HepG2 (cell line): Measurements from ENCODE around the gene ABHD17B. TPM values are rescaled to one million over a fixed set of nuclear protein-coding genes. Genes with fewer than 3 reads are reported as not detected.

Experiments used
- ATAC-seq: fragments of 200-7000 bp; cut with Tn5 transposase; 3 replicates; pipeline ENCODE4 v1.9.1; 2020; ENCODE audit warnings: mild to moderate bottlenecking, moderate library complexity
- BruUV-seq: library from RNA; stranded (reverse); fragments of 400-500 nt; replicated peaks from 2 replicates; lab custom pipeline; 2021; lab: Mats Ljungman, UMichigan
- CTCF ChIA-PET: fragments of 300-600 bp; formaldehyde crosslinking; extraction: SDS; loops from one replicate; lab custom pipeline; 2021; ENCODE audit warnings: low total read pairs, inconsistent platforms, low intra/inter-chr PET ratio; lab: Yijun Ruan, JAX
- POLR2A ChIA-PET: fragments of 350-600 bp; sonication (Branson Sonifier 250); formaldehyde crosslinking; loops from one replicate; lab custom pipeline; 2020; ENCODE audit warnings: antibody characterized with exemption, inconsistent platforms; lab: Yijun Ruan, JAX
- DNase-seq: peaks from one replicate; pipeline ENCODE4 v3.0.0-alpha.2; 2015; ENCODE audit warnings: low spot score
- FAIRE-seq: peaks from 3 replicates; lab custom pipeline; 2011; peaks lifted over from hg19 to GRCh38; lab: Jason Lieb, UNC
- H2AFZ ChIP-seq: one replicate; pipeline ENCODE4 v1.6.1; 2011; ENCODE audit warnings: low read length, inconsistent platforms
- H3K27ac ChIP-seq: fragments of 300-600 bp; 3 replicates; pipeline ENCODE4 v1.8.0; 2011; ENCODE audit warnings: mixed run types, mild to moderate bottlenecking, mixed read lengths, low read length, inconsistent platforms; ENCODE audit not compliant: insufficient read depth; ENCODE audit errors: extremely low read length
- H3K27me3 ChIP-seq, 2 experiments: fragments of 200-600 bp in 1 of 2; 2 replicates in 1 of 2; 3 replicates in 1 of 2; pipeline versions ENCODE4 v1.6.0 to v1.8.0; 2011; ENCODE audit warnings: low read length in 2 of 2, mild to moderate bottlenecking in 2 of 2, moderate library complexity in 2 of 2, inconsistent platforms in 1 of 2; ENCODE audit not compliant: insufficient read depth in 2 of 2, control insufficient read depth in 1 of 2
- H3K36me3 ChIP-seq, 2 experiments: fragments of 200-600 bp in 1 of 2; replicated peaks in 1 of 2; 2 replicates in 1 of 2; 3 replicates in 1 of 2; pipeline versions ENCODE4 v1.5.1 to v1.8.0; 2011; ENCODE audit warnings: low read length in 2 of 2, inconsistent platforms in 1 of 2; ENCODE audit not compliant: insufficient read depth in 2 of 2, control insufficient read depth in 1 of 2
- H3K4me1 ChIP-seq: 2 replicates; pipeline ENCODE4 v1.5.1; 2012; ENCODE audit warnings: low read length, inconsistent platforms; ENCODE audit not compliant: insufficient read depth
- H3K4me2 ChIP-seq: 2 replicates; pipeline ENCODE4 v1.6.0; 2011; ENCODE audit warnings: low read depth, low read length, inconsistent platforms
- H3K4me3 ChIP-seq, 3 experiments: fragments of 200-600 bp in 1 of 3; sonication (generic), shearing (Covaris generic) in 1 of 3; replicated peaks in 1 of 3; 2 replicates each; pipeline ENCODE4 v1.5.1; 2011 to 2016; ENCODE audit warnings: low read length in 3 of 3, inconsistent platforms in 2 of 3, low read depth in 2 of 3, mild to moderate bottlenecking in 2 of 3, control low read depth in 1 of 3, mixed read lengths in 1 of 3; ENCODE audit not compliant: insufficient read depth in 1 of 3
- H3K79me2 ChIP-seq: one replicate; pipeline ENCODE4 v1.6.1; 2011; ENCODE audit warnings: low read length, inconsistent platforms; ENCODE audit not compliant: insufficient read depth
- H3K9ac ChIP-seq: 2 replicates; pipeline ENCODE4 v1.6.0; 2011; ENCODE audit warnings: mild to moderate bottlenecking, low read depth, low read length, inconsistent platforms; ENCODE audit not compliant: insufficient read depth
- H3K9me3 ChIP-seq: 2 replicates; pipeline ENCODE4 v1.5.1; 2012; ENCODE audit warnings: mild to moderate bottlenecking, low read length
- H4K20me1 ChIP-seq: 2 replicates; pipeline ENCODE4 v1.6.0; 2011; ENCODE audit warnings: inconsistent platforms, mild to moderate bottlenecking, low read length, moderate library complexity; ENCODE audit not compliant: insufficient read depth
- ADNP ChIP-seq: sonication (generic); formaldehyde crosslinking; IDR thresholded peaks from 2 replicates; pipeline ENCODE4 v1.4.0; 2020; ENCODE audit warnings: missing genetic modification reagents
- CBX1 ChIP-seq: IDR thresholded peaks from one replicate; pipeline ENCODE4 v1.6.1; 2016; ENCODE audit warnings: antibody characterized with exemption, low read depth
- CBX2 ChIP-seq, 2 experiments: fragments of 200-600 bp in 1 of 2; sonication (generic); formaldehyde crosslinking in 1 of 2; IDR thresholded peaks; 2 replicates each; pipeline versions ENCODE4 v1.7.0 to v1.8.1; 2018 to 2022; ENCODE audit warnings: low read depth in 2 of 2, low read length in 1 of 2, mild to moderate bottlenecking in 1 of 2, missing genetic modification reagents in 1 of 2
- HIVEP1 ChIP-seq: sonication (generic); formaldehyde crosslinking; IDR thresholded peaks from 2 replicates; pipeline ENCODE4 v1.4.0; 2020; ENCODE audit warnings: mild to moderate bottlenecking, missing genetic modification reagents
- KDM5B ChIP-seq: sonication (generic); formaldehyde crosslinking; IDR thresholded peaks from 2 replicates; pipeline ENCODE4 v1.4.0; 2020; ENCODE audit warnings: missing genetic modification reagents, mild to moderate bottlenecking, borderline replicate concordance
- MXI1 ChIP-seq: IDR thresholded peaks from 3 replicates; pipeline ENCODE4 v1.6.1; 2012; ENCODE audit warnings: low read depth, low read length, inconsistent platforms, borderline replicate concordance
- NFKBIZ ChIP-seq: IDR thresholded peaks from 2 replicates; pipeline ENCODE4 v1.6.1; 2018; ENCODE audit warnings: missing genetic modification reagents, missing compliant biosample characterization
- PBX2 ChIP-seq: IDR thresholded peaks from 2 replicates; pipeline ENCODE4 v1.6.1; 2016; ENCODE audit warnings: control low read depth
- SKI ChIP-seq: fragments of 450-650 bp; IDR thresholded peaks from one replicate; pipeline ENCODE4 v1.6.1; 2018; ENCODE audit warnings: mild to moderate bottlenecking; ENCODE audit not compliant: partially characterized antibody
- XRCC5 ChIP-seq: fragments of 200-400 bp; formaldehyde crosslinking; optimal IDR thresholded peaks from 2 replicates; pipeline ENCODE3; 2017; ENCODE audit warnings: mild to moderate bottlenecking, low read length
- ZBTB7B ChIP-seq: sonication (generic); formaldehyde crosslinking; IDR thresholded peaks from 2 replicates; pipeline ENCODE4 v1.4.0; 2020; ENCODE audit warnings: missing genetic modification reagents
- ZFAT ChIP-seq: sonication (generic); formaldehyde crosslinking; conservative IDR thresholded peaks from 2 replicates; pipeline ENCODE4 v1.8.1; 2023; ENCODE audit warnings: missing genetic modification reagents, inconsistent platforms
- ZNF225 ChIP-seq: sonication (generic); formaldehyde crosslinking; IDR thresholded peaks from 2 replicates; pipeline ENCODE4 v1.4.0; 2020; ENCODE audit warnings: mild to moderate bottlenecking, missing genetic modification reagents
- ZNF337 ChIP-seq: sonication (generic); formaldehyde crosslinking; IDR thresholded peaks from 2 replicates; pipeline ENCODE4 v1.5.1; 2020; ENCODE audit warnings: missing genetic modification reagents, low read depth, mild to moderate bottlenecking, borderline replicate concordance
- ZNF629 ChIP-seq: sonication (generic); formaldehyde crosslinking; conservative IDR thresholded peaks from 2 replicates; pipeline ENCODE4 v1.5.0; 2020; ENCODE audit warnings: missing genetic modification reagents
- WGBS: methylation state at CpG from one replicate; pipeline ENCODE4 v1.1.6; 2017; ENCODE audit warnings: low lambda C conversion rate; 5-methylcytosine and 5-hydroxymethylcytosine counted together
- in situ Hi-C: cut with HindIII; loops from 2 replicates; pipeline ENCODE4 v1.10.0; 2017; ENCODE audit warnings: low pct_unique_long_range_greater_than_20kb; ENCODE audit not compliant: extremely low pct_ligation_motif_present
- intact Hi-C: fragments of 100-400 bp; cut with micrococcal nuclease; formaldehyde crosslinking; loops from one replicate; pipeline ENCODE4 v1.10.0; 2022; ENCODE audit not compliant: unreplicated experiment
- polyA plus RNA-seq, 8 experiments: library from polyadenylated mRNA; depleted of rRNA in 3 of 8; stranded (reverse) in 7 of 8; unstranded in 1 of 8; fragments of >200 nt; fragmentation: Illumina TruSeq in 4 of 8; extraction: Trizol in 4 of 8; gene quantifications; 2 replicates each; pipeline versions ENCODE4 v1.2.1 to v1.2.3, GENCODE V29; 2011 to 2016; ENCODE audit warnings: low read depth in 4 of 8, missing spikeins in 1 of 8, mixed read lengths in 1 of 8; ENCODE audit not compliant: insufficient read depth in 1 of 8
- total RNA-seq, 5 experiments: library from RNA; depleted of rRNA; stranded (reverse); fragments of >200 nt; fragmentation: Illumina TruSeq; extraction: Trizol; gene quantifications; 2 replicates each; pipeline ENCODE4 v1.2.3, GENCODE V29; 2016; ENCODE audit warnings: low read depth in 1 of 5

ABHD17B gene
- total and polyA plus RNA-seq, 2 of the 13 experiments (the other 11 are each of a cell fraction or from before 2014, with no cell fraction given): 11.3 to 22.0 TPM

- Histone ChIP-seq H3K4me1 (no peaks in the 10 kb centered on the region), H3K27ac (no peak overlapping the region), H3K9me3 (no peaks in the 10 kb centered on the region), H3K4me3 (no peak overlapping the region), H2AFZ (no peak overlapping the region), H3K79me2 (no peaks in the 10 kb centered on the region), H4K20me1 (no peaks in the 10 kb centered on the region), H3K27me3 (no peaks in the 10 kb centered on the region), H3K36me3 (no peaks in the 10 kb centered on the region), H3K9ac (no peak overlapping the region), H3K4me2 (no peak overlapping the region)
- POLR2A ChIA-PET: no interaction called here
- TF ChIP-seq ZFAT (CRISPR knock-in tag) (no peak), SKI (no peak), MXI1 (no peak), CBX1 (no peak), XRCC5 (no peak), ZNF629 (CRISPR knock-in tag) (no peak), KDM5B (CRISPR knock-in tag) (no peak), ADNP (CRISPR knock-in tag) (no peak), ZNF337 (CRISPR knock-in tag) (no peak), NFKBIZ (CRISPR knock-in tag) (no peak), CBX2 (IDR thresholded peaks at IDR 0.05; ENCODE audit: low read depth, low read length) (no peak), CBX2 (CRISPR knock-in tag; IDR thresholded peaks at IDR 0.05; ENCODE audit: low read depth) (no peak), HIVEP1 (CRISPR knock-in tag) (no peak), PBX2 (CRISPR knock-in tag) (no peak), ZBTB7B (CRISPR knock-in tag) (no peak), ZNF225 (CRISPR knock-in tag) (no peak)
- ATAC-seq: no peak
- no peak for FAIRE-seq
- CTCF ChIA-PET: no interaction called here
- 53% methylated on average over 4 of the region's 4 CpGs for WGBS
- in situ Hi-C loops (loop anchor here (25.0 kb wide), 1 partner anchor 537 kb away; no protein-coding TSS in a partner anchor), intact Hi-C loops (no loop called here)
- no peak for DNase-seq
- BruUV-seq: no TSS peak
Observed at GRCh38 chr9:71824257-71824656, 86.7 kb downstream of the ABHD17B start.
